ENCODE data around the gene CD3G.

Gene CD3G

GRCh38 chr11:118301600-118302195 lies 42.4 kb upstream of the CD3G start:
- peak overlapping the region; percentile 22; the same call in 1 of the 2 replicates for H3K27ac ChIP-seq (ENCODE audit: low read length)
- peaks cover 9% of the 10 kb centered on the region for H3K36me3 ChIP-seq (ENCODE audit: insufficient read depth, low read length)
- no peaks in the 10 kb centered on the region for H3K9me3 ChIP-seq (ENCODE audit: insufficient read depth, low read length, severe bottlenecking)
- no peak overlapping the region for H3K4me2 ChIP-seq (ENCODE audit: insufficient read depth, low read length)
- DNase-seq (no peak), ATAC-seq (ENCODE audit: insufficient read depth, low read depth) (no peak)
- no peak overlapping the region for H3K9ac ChIP-seq (ENCODE audit: low read depth, low read length)
- H4K20me1 ChIP-seq (ENCODE audit: insufficient read depth, low read length): no peaks in the 10 kb centered on the region
- no peak overlapping the region for H3K4me3 ChIP-seq (ENCODE audit: low read depth in 1 of 2, low read length in 2 of 2)
- H3K79me2 ChIP-seq (ENCODE audit: insufficient read depth, low read length): peaks cover 49% of the 10 kb centered on the region
- no peak overlapping the region for H2AFZ ChIP-seq (ENCODE audit: low read depth, low read length)
- TF ChIP-seq, protein P1, sequence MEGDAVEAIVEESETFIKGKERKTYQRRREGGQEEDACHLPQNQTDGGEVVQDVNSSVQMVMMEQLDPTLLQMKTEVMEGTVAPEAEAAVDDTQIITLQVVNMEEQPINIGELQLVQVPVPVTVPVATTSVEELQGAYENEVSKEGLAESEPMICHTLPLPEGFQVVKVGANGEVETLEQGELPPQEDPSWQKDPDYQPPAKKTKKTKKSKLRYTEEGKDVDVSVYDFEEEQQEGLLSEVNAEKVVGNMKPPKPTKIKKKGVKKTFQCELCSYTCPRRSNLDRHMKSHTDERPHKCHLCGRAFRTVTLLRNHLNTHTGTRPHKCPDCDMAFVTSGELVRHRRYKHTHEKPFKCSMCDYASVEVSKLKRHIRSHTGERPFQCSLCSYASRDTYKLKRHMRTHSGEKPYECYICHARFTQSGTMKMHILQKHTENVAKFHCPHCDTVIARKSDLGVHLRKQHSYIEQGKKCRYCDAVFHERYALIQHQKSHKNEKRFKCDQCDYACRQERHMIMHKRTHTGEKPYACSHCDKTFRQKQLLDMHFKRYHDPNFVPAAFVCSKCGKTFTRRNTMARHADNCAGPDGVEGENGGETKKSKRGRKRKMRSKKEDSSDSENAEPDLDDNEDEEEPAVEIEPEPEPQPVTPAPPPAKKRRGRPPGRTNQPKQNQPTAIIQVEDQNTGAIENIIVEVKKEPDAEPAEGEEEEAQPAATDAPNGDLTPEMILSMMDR (IDR thresholded peaks at IDR 0.05; ENCODE audit: borderline replicate concordance, extremely low read depth, low read length, poor library complexity, severe bottlenecking): no peak
- no peak for TF ChIP-seq EZH2 (IDR thresholded peaks at IDR 0.05; ENCODE audit: borderline replicate concordance, low read depth, low read length, severe bottlenecking)
- no peaks in the 10 kb centered on the region for H3K27me3 ChIP-seq (ENCODE audit: insufficient read depth, low read length, poor library complexity)
- peaks cover 45% of the 10 kb centered on the region for H3K4me1 ChIP-seq (ENCODE audit: insufficient read depth, low read length)

DNA sequence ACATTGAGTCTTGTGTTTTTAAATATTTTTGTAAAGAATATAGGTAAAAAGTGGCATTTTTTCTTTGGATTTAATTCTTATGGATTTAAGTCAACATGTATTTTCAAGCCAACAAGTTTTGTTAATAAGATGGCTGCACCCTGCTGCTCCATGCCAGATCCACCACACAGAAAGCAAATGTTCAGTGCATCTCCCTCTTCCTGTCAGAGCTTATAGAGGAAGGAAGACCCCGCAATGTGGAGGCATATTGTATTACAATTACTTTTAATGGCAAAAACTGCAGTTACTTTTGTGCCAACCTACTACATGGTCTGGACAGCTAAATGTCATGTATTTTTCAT lies 39.9 kb upstream of the CD3G start:
- Histone ChIP-seq H3K4me1 (ENCODE audit: insufficient read depth, low read length) (peaks cover 70% of the 10 kb centered on the region), H2AFZ (ENCODE audit: low read depth, low read length) (peak overlapping the region; percentile 70), H3K27me3 (ENCODE audit: insufficient read depth, low read length, poor library complexity) (no peaks in the 10 kb centered on the region), H3K9ac (ENCODE audit: low read depth, low read length) (peak overlapping the region; percentile 80), H3K36me3 (ENCODE audit: insufficient read depth, low read length) (peaks cover 34% of the 10 kb centered on the region), H4K20me1 (ENCODE audit: insufficient read depth, low read length) (no peaks in the 10 kb centered on the region), H3K4me3 (ENCODE audit: low read depth in 1 of 2, low read length in 2 of 2) (peak overlapping the region; percentile 26 to 64; a peak in 3 of 4 replicates), H3K9me3 (ENCODE audit: insufficient read depth, low read length, severe bottlenecking) (no peaks in the 10 kb centered on the region), H3K27ac (ENCODE audit: low read length) (peak overlapping the region; percentile 97), H3K4me2 (ENCODE audit: insufficient read depth, low read length) (peak overlapping the region; percentile 60), H3K79me2 (ENCODE audit: insufficient read depth, low read length) (peaks cover 74% of the 10 kb centered on the region)
- TF ChIP-seq, protein P1 (IDR thresholded peaks at IDR 0.05; ENCODE audit: borderline replicate concordance, extremely low read depth, low read length, poor library complexity, severe bottlenecking): no peak
- no peak for TF ChIP-seq EZH2 (IDR thresholded peaks at IDR 0.05; ENCODE audit: borderline replicate concordance, low read depth, low read length, severe bottlenecking)
- peak; percentile 72 for ATAC-seq (ENCODE audit: insufficient read depth, low read depth)
- no peak for DNase-seq

DNA sequence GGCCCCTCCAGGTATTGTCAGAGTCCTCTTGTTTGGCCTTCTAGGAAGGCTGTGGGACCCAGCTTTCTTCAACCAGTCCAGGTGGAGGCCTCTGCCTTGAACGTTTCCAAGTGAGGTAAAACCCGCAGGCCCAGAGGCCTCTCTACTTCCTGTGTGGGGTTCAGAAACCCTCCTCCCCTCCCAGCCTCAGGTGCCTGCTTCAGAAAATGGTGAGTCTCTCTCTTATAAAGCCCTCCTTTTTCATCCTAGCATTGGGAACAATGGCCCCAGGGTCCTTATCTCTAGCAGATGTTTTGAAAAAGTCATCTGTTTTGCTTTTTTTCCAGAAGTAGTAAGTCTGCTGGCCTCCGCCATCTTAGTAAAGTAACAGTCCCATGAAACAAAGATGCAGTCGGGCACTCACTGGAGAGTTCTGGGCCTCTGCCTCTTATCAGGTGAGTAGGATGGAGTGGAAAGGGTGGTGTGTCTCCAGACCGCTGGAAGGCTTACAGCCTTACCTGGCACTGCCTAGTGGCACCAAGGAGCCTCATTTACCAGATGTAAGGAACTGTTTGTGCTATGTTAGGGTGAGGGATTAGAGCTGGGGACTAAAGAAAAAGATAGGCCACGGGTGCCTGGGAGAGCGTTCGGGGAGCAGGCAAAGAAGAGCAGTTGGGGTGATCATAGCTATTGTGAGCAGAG lies 39.4 kb upstream of the CD3G start, which contains the start of gene CD3E:
CD3E (plus strand) TSS at position 163 of the 681 bp plus-strand sequence; CDS start at position 386, 223 bp downstream.
- Histone ChIP-seq H3K79me2 (ENCODE audit: insufficient read depth, low read length) (peaks cover 78% of the 10 kb centered on the region), H3K4me2 (ENCODE audit: insufficient read depth, low read length) (peak within 1 kb of the TSS; percentile 60), H3K4me3 (ENCODE audit: low read depth in 1 of 2, low read length in 2 of 2) (peak within 1 kb of the TSS; percentile 26 to 64), H2AFZ (ENCODE audit: low read depth, low read length) (peak within 1 kb of the TSS; percentile 70), H3K9ac (ENCODE audit: low read depth, low read length) (peak within 1 kb of the TSS; percentile 80), H3K27ac (ENCODE audit: low read length) (peak within 1 kb of the TSS; percentile 97), H3K36me3 (ENCODE audit: insufficient read depth, low read length) (peaks cover 38% of the 10 kb centered on the region), H3K9me3 (ENCODE audit: insufficient read depth, low read length, severe bottlenecking) (no peaks in the 10 kb centered on the region), H3K4me1 (ENCODE audit: insufficient read depth, low read length) (peaks cover 74% of the 10 kb centered on the region), H3K27me3 (ENCODE audit: insufficient read depth, low read length, poor library complexity) (no peaks in the 10 kb centered on the region), H4K20me1 (ENCODE audit: insufficient read depth, low read length) (no peaks in the 10 kb centered on the region)
- TF ChIP-seq, protein P1 (IDR thresholded peaks at IDR 0.05; ENCODE audit: borderline replicate concordance, extremely low read depth, low read length, poor library complexity, severe bottlenecking): no peak
- TF ChIP-seq EZH2 (IDR thresholded peaks at IDR 0.05; ENCODE audit: borderline replicate concordance, low read depth, low read length, severe bottlenecking): no peak
- DNase-seq (peak; percentile 92), ATAC-seq (ENCODE audit: insufficient read depth, low read depth) (peak; percentile 87)

All from DND-41 (cell line).